ENCODE results near the gene GSTA5.
"Not testable (repeated sequence)": the region's sequence is repeated elsewhere in the genome, so short reads cannot be mapped to it uniquely, and the experiment has no call there.

The GSTA5 gene

GRCh38 chr6:52830869-52831268 lies 9.7 kb downstream of the GSTA5 start:
- not testable (repeated sequence) for DNase-seq

DNA sequence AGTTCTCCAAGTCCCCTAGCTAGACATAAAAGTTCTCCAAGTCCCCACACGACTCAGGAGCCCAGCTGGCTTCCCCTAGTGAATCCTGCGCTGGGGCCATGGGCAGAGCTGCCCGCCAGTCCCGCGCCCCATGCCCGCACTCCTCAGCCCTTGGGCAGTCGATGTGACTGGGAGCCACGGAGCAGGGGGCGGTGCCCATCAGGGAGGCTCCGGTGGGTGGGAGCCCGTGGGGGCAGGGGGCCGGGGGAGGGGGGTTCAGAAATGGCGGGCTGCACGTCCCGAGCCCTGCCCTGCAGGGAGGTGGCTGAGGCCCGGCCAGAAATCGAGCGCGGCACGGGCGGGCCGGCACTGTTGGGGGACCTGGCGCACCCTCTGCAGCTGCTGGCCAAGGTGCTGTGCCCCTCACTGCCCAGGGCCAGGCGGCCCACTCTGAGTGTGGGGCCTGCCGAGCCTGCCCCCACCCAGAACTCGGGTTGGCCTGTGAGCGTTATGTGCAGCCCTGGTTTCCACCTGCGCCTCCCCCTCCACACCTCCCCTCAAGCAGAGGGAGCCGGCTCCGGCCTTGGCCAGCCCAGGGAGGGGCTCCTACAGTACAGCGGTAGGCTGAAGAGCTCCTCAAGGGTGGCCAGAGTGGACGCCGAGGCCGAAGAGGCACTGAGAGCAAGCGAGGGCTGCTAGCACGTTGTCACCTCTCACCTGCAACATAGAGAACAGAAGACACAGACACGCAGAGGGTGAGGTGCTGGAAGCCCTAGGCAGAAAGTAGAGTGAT lies 11.4 kb downstream of the GSTA5 start:
- DNase-seq, result no peak

DNA sequence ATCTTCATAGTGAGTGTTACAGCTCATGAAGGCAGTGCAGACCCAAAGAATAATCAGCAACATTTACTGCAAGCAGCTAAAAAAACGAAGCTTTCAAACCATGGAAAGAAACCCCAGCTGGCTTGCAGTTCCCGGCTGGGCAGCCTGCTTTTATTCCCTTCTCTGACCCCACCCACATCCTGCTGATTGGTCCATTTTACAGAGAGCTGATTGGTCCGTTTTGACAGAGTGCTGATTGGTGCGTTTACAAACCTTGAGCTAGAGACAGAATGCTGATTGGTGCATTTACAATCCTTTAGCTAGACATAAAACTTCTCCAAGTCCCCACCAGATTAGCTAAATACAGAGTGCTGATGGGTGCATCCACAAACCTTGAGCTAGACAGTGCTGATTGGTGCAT lies 12.0 kb downstream of the GSTA5 start:
- not testable (repeated sequence) for DNase-seq

GRCh38 chr6:52827073-52827783 lies 13.4 kb downstream of the GSTA5 start:
- not testable (repeated sequence) for DNase-seq

DNA sequence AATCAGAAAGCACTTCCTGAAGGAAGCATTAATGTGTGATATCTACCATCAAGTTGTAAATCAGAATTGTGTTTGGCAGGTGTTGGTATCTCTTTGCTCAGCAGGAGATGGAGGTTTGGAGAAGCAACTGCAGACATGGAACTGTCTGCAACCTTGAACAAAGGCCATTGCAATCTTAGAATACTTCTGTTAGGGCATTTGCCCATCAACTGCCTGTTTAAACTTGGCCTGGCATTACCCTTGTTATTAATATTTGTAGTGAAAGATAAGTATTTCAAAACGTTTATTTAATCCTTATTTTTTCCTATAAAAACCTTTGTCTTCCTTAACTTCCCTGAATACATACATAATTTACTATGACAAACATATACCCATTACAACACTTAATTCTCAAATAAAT lies 14.1 kb downstream of the GSTA5 start:
- no peak for DNase-seq

GRCh38 chr6:52825900-52826459 lies 14.6 kb downstream of the GSTA5 start:
- not testable (repeated sequence) for DNase-seq

DNA sequence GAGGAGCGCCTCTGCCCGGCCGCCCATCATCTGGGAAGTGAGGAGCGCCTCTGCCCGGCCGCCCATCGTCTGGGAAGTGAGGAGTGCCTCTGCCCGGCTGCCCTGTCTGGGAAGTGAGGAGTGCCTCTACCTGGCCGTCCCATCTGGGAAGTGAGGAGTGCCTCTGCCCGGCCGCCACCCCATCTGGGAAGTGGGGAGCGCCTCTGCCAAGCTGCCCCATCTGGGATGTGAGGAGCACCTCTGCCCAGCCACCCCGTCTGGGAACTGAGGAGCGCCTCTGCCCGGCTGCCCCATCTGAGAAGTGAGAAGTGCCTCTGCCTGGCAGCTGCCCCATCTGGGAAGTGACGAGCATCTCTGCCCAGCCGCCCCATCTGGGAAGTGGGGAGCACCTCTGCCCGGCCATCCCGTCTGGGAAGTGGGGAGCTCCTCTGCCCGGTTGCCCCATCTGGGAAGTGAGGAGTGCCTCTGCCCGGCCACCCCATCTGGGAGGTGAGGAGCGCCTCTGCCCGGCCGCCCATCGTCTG lies 15.3 kb downstream of the GSTA5 start:
- DNase-seq, result not testable (repeated sequence)

DNA sequence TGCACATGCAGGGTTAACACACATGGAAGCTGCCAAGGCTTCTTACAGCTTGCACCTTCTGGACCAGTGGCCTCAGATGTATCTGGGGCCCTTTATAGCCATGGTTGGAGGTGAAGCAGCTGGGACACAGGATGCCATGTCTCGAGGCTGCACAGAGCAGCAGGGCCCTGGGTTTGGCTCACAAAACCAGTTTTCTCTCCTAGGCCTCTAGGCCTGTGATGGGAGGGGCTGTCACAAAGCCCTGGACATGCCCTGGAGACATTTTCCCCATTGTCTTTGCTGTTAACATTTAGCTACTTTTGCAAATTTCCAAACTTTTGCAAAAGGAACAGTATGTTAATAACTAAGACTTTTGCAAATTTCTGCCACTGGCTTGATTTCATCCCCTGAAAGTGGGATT lies 18.8 kb downstream of the GSTA5 start:
- no peak for DNase-seq

- no peak for DNase-seq
These were observed 20.4 kb downstream of the GSTA5 start for GRCh38 chr6:52820198-52820597.

- peak; percentile 11 for DNase-seq
These were observed 25.2 kb downstream of the GSTA5 start for GRCh38 chr6:52815167-52816092.

DNA sequence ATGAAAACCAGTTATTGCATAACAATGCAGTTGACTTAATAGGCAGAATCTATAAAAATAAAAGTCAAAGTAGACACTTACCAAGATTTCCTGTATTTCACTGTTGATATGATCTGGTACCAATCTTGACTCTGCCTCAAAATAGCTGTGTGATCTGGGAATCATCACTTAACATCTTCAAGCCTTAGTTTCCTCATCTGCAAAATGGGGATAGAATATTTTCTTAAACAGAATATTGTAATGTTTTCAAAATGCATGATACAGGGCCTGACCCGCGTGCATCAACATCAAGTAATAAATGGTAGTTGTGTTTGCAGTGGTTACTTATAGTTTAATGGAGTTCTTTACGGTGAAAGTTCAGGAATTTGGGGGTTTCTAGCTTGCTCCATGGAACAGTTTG lies 26.1 kb downstream of the GSTA5 start:
- not testable (repeated sequence) for DNase-seq

DNA sequence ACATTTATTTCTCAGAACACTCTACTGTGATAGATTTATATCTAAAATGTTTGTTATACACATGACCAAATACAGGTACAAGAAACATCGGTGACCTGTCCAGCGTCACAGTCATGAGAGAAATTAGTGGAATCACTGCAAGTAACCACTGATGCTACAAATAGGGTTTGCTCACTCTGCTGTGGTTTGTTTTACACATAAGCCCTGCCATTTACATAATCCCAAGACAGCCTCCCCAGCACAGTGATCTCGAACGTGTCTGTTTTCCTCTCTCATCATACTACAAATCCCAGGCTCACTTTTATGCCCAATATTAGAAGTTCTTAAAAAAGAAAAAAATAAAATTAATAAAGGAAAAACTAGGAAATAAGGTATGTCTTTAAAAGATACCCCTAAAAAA lies 30.8 kb downstream of the GSTA5 start:
- not testable (repeated sequence) for DNase-seq

DNA sequence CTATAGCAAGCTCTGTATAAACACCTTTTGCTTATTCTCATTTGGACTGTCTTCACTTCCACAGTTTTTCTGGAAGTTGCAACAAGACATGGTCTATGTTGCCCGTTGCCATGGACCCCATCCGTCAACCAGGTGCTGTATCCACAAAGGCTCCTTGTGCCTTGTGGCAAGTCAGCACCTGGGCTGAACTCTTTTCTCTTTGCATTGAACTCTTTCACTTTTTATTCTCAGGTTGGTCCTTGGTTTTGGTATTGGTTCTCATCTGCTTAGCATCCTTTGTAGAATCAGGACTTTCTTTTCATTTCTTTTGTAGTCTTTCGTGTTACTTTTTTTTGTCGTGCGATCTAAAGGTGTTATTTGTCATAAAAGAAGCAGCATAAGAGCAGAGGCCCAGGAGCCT lies 32.0 kb downstream of the GSTA5 start:
- DNase-seq, result no peak

GRCh38 chr6:52803668-52804255 lies 36.9 kb downstream of the GSTA5 start, which contains the start of gene GSTA1:
Gene GSTA1 (minus strand): TSS chr6:52803816. CDS start chr6:52799267, 4,549 bp downstream.
- DNase-seq, result not testable (repeated sequence)

DNA sequence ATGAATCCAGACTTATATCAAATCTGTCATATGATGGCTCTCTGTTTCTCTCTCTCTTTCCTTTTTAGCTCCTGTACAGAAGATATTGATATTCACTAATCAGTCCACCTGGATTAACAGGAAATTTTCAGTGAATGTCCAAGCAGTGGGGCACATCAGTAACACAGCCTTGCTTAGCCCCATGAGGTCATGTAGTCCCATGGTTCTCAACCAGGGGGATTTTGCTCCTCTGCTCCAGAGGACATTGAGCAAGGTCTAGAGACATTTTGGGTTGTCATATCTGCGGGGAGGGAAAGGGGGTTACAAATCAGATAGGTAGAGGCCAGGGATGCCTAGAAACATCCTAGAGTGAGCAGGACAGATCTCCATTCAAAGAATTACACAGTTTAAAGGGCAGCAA lies 37.8 kb downstream of the GSTA5 start:
- no peak for DNase-seq

GRCh38 chr6:52801188-52801841 lies 39.3 kb downstream of the GSTA5 start:
- no peak for DNase-seq

DNA sequence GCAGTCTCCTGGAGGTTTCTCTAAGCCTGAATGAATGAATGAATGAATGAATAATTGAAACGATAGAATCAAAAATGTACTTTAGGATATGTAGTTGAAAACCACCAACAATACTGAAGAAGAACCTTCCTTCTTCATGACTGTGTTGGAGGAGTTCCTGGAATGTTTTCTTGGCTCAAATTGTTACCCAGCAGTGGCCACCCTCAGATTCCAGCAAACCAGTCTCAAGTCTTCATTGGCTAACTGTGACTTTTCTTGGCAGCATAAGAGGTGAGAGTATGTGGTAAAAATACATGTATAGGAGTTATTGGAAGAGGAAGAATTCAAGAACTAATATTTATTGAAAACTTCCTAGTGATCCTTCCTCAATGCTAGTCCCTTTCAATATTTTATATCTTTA lies 41.3 kb downstream of the GSTA5 start:
- not testable (repeated sequence) for DNase-seq

- not testable (repeated sequence) for DNase-seq
These were observed 46.2 kb downstream of the GSTA5 start for GRCh38 chr6:52794366-52794765.

- DNase-seq, result no peak
These were observed 49.8 kb downstream of the GSTA5 start for GRCh38 chr6:52790861-52791260.

DNA sequence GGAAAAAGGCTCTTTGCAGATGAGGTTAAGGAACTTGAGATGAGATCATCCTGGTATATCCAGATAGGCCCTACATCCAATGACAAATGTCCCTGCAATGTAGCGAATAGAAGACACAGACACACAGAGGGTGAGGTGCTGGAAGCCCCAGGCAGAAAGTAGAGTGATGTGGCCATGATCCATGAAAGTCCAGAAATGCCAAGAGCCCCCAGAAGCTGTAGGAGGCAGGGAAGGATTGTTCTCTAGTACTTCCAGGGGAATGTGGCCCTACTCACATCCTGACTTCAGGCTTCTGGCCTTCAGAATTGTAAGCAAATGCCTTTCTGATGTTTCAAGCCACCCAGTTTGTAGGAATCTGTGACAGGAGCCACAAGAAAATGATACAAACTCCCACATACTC lies 51.0 kb downstream of the GSTA5 start:
- DNase-seq, result not testable (repeated sequence)

DNA sequence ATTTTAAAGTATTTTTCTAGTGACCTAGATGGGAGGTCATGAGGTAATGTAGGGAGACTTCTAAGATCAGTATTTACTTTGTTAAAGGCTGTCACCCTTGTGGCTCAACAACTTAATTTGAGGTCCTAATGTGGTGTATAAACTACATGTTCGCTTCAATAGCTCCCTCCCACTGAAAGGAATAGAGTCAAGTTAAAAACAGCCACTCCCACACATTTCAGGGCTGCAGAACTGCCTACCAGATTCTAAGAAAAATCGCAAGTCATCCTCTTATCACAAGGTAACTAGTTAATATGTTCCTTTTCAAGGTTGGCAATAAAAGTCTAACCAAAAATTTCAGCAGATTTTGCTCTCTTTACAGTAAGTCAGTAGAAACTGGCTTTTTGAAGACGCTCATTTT lies 52.1 kb downstream of the GSTA5 start:
- DNase-seq, result no peak

GRCh38 chr6:52787917-52788316 lies 52.7 kb downstream of the GSTA5 start:
- no peak for DNase-seq

Data from stimulated activated naive CD4-positive, alpha-beta T cell treated with Interleukin-2 at 50 U/mL for 16 hours (primary cell).